ENCODE data around the gene NUP62.

DNA sequence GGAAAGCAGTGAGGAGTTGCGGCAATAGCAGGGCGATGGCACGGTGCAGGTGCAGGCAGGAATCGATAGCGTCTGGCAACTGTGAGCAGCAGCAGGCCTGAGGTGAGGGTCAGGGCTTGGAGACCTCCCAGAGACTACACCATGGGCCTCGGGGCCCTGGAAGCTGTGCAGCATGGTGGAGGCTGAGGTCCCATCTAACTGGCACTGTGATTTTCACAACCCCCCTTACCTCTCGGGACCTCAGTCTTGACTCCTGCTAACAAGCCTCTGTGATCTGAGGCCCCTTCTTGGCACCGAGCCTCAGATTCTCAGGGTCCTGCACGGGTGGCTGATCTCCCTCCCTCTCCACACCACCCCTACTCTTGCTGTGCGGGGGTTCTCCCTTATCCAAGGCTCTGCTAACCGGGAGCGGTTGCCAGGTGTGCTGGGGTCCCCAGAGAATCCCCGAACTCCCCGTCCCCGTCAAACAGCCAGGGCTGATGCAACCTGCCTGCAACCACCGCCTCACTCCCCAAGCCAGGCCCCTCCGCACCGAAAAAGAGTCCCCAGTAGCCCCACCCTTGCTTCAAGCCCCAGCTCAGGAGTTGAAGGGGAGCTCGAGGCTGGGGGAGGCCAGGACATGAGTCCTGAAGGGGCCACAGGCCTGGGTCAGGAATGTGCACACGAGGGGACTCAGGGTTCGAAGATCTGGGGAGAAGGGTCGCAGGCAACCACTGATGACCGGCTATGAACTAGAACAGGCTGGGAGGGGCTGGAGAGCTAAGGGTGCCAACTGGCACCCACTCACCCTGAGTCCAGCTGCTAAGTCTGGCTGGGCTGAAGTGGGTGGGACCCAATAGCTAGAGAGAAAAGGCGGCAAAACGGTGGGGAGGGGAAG, 5.1 kb downstream of the NUP62 start:
- TF ChIP-seq POLR2A (IDR thresholded peaks at IDR 0.05): no peak
- TF ChIP-seq, protein P1, sequence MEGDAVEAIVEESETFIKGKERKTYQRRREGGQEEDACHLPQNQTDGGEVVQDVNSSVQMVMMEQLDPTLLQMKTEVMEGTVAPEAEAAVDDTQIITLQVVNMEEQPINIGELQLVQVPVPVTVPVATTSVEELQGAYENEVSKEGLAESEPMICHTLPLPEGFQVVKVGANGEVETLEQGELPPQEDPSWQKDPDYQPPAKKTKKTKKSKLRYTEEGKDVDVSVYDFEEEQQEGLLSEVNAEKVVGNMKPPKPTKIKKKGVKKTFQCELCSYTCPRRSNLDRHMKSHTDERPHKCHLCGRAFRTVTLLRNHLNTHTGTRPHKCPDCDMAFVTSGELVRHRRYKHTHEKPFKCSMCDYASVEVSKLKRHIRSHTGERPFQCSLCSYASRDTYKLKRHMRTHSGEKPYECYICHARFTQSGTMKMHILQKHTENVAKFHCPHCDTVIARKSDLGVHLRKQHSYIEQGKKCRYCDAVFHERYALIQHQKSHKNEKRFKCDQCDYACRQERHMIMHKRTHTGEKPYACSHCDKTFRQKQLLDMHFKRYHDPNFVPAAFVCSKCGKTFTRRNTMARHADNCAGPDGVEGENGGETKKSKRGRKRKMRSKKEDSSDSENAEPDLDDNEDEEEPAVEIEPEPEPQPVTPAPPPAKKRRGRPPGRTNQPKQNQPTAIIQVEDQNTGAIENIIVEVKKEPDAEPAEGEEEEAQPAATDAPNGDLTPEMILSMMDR (IDR thresholded peaks at IDR 0.05): no peak
